GM18951 (cell line): ENCODE measurements around the gene VPS11.
"Not testable (repeated sequence)": the region's sequence is repeated elsewhere in the genome, so short reads cannot be mapped to it uniquely, and the experiment has no call there.

Experiments
- POLR2A ChIP-seq: IDR thresholded peaks from 4 replicates; pipeline ENCODE4 v1.6.1; 2011; ENCODE audit warnings: mild to moderate bottlenecking; ENCODE audit not compliant: insufficient read length, insufficient read depth; ENCODE audit errors: extremely low read depth
- in situ Hi-C: fragments of 300-500 bp; cut with MboI; formaldehyde crosslinking; loops from one replicate; pipeline ENCODE4 v1.12.0; 2022; ENCODE audit warnings: low sequenced_read_pairs, mixed read lengths, inconsistent platforms; ENCODE audit not compliant: unreplicated experiment

VPS11 gene

GRCh38 chr11:119047205-119047604 is 20.4 kb upstream of the VPS11 start:
- in situ Hi-C loops, result no loop called here
- TF ChIP-seq POLR2A, result no peak

GRCh38 chr11:119048644-119049043 is 19.0 kb upstream of the VPS11 start:
- in situ Hi-C loops, result no loop called here
- TF ChIP-seq POLR2A, result no peak

GRCh38 chr11:119049081-119049480 is 18.5 kb upstream of the VPS11 start:
- in situ Hi-C loops, result no loop called here

GRCh38 chr11:119051440-119052162 is 16.0 kb upstream of the VPS11 start:
- in situ Hi-C loops, result no loop called here
- TF ChIP-seq POLR2A, result peak; percentile 38

More at GRCh38 chr11:119049081-119049480, 18.5 kb upstream of the VPS11 start:
- TF ChIP-seq POLR2A, result no peak

GRCh38 chr11:119052163-119052814 is 15.3 kb upstream of the VPS11 start:
- TF ChIP-seq POLR2A, result no peak
- in situ Hi-C loops, result no loop called here

GRCh38 chr11:119054418-119054817 is 13.2 kb upstream of the VPS11 start:
- TF ChIP-seq POLR2A, result no peak
- in situ Hi-C loops, result no loop called here

- TF ChIP-seq POLR2A, result no peak
- in situ Hi-C loops, result no loop called here
These were observed 11.7 kb upstream of the VPS11 start for GRCh38 chr11:119055901-119056300.

- in situ Hi-C loops, result no loop called here
These were observed 11.1 kb upstream of the VPS11 start for GRCh38 chr11:119056421-119056999.

GRCh38 chr11:119057000-119057769 is 10.4 kb upstream of the VPS11 start, which contains the start of gene HYOU1:
Gene HYOU1, minus strand, starts transcription at chr11:119057205. Its CDS starts 1,045 bp downstream, at chr11:119056160.
- TF ChIP-seq POLR2A, result peak; percentile 90
- in situ Hi-C loops, result no loop called here

More at GRCh38 chr11:119056421-119056999, 11.1 kb upstream of the VPS11 start:
- no peak for TF ChIP-seq POLR2A

GRCh38 chr11:119059128-119059527 is 8.5 kb upstream of the VPS11 start:
- in situ Hi-C loops, result not testable (repeated sequence)

- in situ Hi-C loops, result no loop called here
These were observed 6.4 kb upstream of the VPS11 start for GRCh38 chr11:119061256-119061655.

GRCh38 chr11:119062779-119063178 is 4.8 kb upstream of the VPS11 start:
- in situ Hi-C loops, result no loop called here
- TF ChIP-seq POLR2A, result no peak

More at GRCh38 chr11:119061256-119061655, 6.4 kb upstream of the VPS11 start:
- TF ChIP-seq POLR2A, result no peak

- in situ Hi-C loops, result no loop called here
- no peak for TF ChIP-seq POLR2A
These were observed 2.2 kb upstream of the VPS11 start for GRCh38 chr11:119065369-119065768.

- no peak for TF ChIP-seq POLR2A
- in situ Hi-C loops, result no loop called here
These were observed 10.2 kb downstream of the VPS11 start for GRCh38 chr11:119077839-119078238.
